Endometrial microvascular endothelial cells (primary cell): ENCODE results near the gene NSD2. TPM values are rescaled to one million over a fixed set of nuclear protein-coding genes. Genes with fewer than 3 reads are reported as not detected.
"Not testable (repeated sequence)": the region's sequence is repeated elsewhere in the genome, so short reads cannot be mapped to it uniquely, and the experiment has no call there.

Experiments
- in situ Hi-C: cut with HindIII; loops from 2 replicates; pipeline ENCODE4 v1.10.0; 2017; ENCODE audit warnings: low sequenced_read_pairs, low pct_unique_long_range_greater_than_20kb; ENCODE audit errors: inconsistent ontology term
- total RNA-seq: library from RNA; depleted of rRNA; stranded (reverse); fragments of >200 nt; gene quantifications from one replicate; pipeline ENCODE4 v1.2.3, GENCODE V29; 2015; ENCODE audit errors: inconsistent ontology term

The NSD2 gene
- 68.2 TPM for total RNA-seq

DNA sequence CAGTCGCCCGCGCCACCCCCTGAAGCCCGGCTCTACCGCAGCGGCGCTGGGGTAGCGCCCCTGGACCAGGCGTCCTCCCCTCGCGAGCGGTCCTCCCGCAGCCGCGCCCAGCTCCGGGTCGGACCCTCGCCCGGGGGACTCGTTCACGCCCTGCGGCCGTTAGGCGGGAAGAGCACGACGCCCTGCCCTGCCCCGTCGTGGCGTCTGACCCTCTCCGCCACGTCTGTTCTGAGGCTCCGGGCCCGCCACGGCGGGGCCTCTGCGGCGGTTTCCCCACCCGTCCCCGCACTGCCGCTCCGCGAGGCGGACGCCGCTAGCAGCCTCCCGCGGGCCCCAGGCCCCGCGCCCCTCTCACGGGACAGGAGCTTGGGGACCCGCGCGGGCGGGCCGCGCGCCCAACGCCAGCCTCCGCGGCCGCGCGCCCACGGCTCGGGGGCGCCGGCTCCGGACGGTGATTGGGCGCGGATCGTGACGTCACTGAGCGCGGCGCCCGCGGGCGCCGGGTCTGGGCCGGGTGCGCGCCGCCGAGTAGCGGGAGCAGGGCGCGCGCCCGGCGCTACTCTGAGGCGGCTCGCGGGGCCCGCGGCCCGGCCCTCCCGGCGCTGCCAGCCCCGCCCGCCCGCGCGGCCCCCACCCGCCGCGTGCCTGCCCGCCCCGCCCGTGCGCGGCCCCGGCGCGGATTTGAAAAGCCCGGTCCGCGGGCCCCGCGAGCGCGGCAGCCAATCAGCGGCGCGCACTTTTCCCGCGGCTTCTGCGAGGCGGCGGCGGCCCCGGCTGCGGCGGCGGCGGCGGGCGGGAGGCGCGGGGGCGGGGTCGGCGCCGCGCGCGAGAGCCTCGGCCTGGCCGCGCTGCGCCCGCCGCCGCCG lies at the start of gene NSD2:
Gene NSD2 (plus strand): TSS at position 816 of the 866 bp plus-strand sequence. CDS start 29,262 bp downstream, outside the sequence.
- in situ Hi-C loops: no loop called here

DNA sequence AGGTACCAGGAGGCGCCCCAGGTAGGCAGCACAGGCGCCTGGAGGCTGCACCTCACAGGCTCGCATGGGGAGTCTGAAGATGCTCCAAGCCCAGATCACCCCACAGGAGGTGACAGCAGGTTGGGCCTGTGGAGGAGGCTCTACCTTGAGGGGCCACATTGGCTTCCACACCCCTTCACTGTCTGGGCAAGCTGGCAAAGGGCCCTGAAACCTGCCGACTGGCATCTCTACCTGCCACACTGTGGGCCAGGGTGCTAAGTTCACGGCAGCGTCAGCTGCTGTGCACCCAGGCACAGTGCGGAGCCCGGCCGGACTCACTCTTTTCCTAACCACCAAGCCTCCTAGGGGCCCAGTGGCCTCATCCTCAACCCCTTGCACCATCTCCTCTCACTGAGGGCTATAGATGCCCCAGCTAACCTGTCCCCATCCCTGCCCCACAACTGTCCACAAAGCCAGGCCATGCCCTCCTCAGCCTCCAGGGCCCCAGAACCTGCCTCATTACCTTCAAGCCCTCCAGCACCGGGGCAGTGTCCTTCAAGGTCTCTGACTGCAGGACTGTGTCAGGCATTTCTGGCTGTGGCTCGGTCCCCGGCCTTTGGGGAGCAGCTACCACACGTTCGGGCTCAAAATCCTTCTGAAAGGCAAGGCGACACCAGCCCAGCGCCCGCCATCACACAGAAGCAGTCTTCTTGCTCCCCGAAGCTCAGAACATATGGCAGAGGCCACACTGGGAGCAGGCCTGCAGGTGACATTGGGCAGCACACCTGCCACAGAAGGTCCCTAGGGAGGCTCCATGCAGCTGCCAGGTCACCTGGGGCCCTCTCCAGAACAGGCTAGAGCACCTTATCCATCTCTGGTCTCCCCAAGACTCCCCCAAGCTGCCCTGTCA lies 49.3 kb upstream of the NSD2 start:
- in situ Hi-C loops: no loop called here

DNA sequence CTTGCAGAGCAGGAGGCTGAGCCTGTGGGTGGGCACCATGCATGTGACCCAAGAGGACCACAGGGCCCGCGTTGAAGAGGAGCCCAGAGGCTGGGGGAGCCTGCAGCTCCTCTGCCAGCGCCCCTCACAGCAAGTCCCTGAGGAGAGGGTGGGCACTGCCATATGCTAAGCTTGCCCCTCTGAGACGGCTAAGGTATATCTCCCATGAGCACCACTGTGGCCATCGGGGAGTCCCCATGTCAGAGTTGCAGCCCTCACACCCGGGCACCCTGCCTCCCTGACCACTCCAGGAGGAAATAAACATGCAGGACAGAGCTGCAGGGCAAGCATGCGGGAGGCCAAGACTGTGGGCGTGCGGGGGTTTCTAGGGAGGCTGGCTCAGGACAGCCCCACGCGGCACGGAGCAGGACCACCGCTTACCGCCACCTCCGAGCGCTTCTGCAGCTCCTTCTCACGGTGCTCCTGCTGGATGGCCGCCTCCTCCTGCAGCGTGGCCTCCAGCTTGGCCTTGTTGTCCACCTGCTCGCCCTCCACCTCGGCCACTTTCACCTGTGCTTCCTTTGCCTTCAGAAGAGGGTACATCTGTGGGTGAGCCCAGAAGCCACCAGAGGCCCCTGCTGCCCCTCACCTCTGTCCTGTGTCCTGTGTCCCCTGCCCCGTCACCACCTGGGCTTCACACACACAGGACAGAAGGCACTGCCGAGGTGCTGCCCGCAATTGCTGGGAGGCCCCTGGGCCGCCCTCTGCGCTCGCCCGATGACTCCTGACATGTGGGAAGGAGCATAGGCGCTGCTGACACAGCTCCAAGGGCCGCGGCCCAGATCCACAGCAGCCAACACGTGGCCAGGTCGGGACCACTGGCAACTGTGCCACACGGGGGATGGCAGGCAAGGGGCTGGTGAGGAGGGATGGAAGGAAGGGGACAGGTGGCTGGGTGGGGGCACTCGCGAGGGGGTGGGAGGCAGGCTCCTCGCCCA lies 48.3 kb upstream of the NSD2 start:
- in situ Hi-C loops: no loop called here

DNA sequence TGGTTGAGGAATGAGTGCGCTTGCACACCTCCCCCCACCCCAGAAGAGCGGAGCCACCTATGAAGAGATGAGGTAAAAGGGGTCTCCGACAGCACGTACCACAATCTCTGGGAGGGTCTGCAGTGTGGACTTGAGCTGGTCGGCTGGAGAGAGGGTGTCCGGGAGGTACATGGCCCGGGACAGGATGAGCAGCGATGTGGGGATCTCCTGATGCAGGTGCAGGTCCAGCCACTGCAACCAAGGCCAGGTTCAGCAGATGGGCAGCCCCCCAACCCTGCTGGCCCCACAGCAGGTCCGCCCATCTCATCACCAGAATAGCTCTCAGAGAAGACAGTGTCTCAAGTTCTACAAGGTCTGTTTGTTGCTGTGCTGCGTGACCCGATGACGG lies 47.7 kb upstream of the NSD2 start:
- in situ Hi-C loops: no loop called here

GRCh38 chr4:1824746-1825145 lies 46.4 kb upstream of the NSD2 start:
- in situ Hi-C loops: no loop called here

- in situ Hi-C loops: no loop called here
Measured at GRCh38 chr4:1825326-1825725, 45.9 kb upstream of the NSD2 start.

DNA sequence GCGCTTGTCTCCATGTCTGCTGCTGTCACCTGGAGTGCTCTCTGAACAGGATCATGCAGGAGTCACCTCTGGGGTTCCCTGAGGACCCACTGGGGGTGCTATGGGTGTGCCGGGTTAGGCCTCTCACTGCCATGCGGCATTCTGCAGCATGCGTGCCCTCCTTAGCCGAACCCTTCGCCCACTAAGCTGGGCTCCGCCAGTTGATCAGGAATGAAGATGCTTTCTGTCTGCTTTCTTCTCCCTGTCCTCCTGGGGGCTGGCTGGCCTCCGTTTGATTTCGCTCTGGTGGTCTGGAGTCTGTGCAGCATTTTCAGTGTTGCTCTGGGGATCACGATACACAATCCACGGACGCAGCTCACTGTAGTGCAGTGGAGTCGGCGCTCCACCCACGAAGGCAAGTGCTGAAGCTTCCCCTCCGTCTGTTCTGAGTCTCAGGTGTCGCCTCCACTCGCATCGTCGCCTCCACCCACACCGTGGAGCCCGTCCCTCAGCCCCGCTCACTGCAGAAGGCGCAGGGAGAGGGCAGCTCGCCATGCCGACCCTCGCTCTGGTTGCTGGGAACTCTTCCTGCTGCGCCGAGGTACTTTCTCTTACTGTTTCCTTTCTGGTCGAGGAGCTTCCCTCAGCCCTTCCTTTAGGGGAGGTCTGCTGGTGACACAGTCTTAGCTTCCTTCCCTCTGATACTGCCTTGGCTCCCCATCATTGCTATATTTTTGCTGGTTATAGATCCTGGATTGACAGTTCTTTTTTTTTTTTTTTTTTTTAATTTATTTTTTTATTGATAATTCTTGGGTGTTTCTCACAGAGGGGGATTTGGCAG lies 44.5 kb upstream of the NSD2 start:
- in situ Hi-C loops: no loop called here

GRCh38 chr4:1830234-1830633 lies 41.0 kb upstream of the NSD2 start:
- in situ Hi-C loops: no loop called here

DNA sequence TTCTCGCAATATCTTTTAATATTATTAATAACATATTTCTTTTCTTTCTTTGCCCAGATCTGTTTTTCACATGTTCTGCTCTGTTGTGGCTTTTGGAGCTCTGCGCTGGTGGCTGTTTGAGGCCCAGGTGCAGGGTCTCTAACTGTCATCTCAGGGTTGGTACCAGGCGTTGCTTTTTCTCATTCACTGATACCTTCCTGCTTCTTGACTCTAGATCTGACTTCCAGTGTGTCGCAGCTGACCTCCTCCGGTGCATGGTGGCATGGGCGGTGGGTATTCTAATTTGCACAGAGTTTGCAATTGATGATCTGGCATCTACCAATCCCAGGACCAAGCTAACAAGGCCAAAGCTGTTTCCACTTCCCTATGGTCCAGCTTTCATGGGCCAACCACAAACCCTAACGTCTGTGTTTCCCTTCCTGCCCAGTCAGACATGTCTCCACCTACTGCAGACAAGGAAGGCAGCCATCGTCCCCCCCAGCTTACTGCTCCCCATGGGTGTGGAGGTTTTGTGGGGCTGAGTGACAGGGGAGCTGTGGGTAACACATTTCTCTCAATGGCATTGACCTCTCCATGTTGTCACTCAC lies 40.5 kb upstream of the NSD2 start:
- in situ Hi-C loops: no loop called here

DNA sequence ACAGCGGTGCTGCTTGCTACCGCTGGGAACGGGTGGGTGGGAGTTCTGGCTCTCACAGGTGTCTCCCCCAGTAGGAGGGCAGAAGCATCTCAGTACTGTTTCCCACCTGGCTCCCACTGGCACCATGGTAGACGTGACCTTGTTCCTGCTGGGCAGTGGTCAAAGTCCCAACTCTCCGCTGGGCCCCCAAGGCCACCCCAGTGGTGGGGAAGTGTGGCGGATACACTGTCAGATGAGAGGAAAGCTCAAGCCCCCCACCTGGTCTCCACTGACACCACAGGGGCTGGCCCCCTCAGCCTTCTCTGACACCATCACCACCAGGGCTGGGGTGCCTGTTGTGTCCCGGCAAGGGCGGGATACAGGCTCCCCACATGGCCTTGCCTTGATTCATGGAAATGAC lies 39.9 kb upstream of the NSD2 start:
- in situ Hi-C loops: no loop called here

GRCh38 chr4:1832690-1833089 lies 38.5 kb upstream of the NSD2 start:
- in situ Hi-C loops: no loop called here

GRCh38 chr4:1833307-1834046 lies 37.7 kb upstream of the NSD2 start:
- in situ Hi-C loops: no loop called here

DNA sequence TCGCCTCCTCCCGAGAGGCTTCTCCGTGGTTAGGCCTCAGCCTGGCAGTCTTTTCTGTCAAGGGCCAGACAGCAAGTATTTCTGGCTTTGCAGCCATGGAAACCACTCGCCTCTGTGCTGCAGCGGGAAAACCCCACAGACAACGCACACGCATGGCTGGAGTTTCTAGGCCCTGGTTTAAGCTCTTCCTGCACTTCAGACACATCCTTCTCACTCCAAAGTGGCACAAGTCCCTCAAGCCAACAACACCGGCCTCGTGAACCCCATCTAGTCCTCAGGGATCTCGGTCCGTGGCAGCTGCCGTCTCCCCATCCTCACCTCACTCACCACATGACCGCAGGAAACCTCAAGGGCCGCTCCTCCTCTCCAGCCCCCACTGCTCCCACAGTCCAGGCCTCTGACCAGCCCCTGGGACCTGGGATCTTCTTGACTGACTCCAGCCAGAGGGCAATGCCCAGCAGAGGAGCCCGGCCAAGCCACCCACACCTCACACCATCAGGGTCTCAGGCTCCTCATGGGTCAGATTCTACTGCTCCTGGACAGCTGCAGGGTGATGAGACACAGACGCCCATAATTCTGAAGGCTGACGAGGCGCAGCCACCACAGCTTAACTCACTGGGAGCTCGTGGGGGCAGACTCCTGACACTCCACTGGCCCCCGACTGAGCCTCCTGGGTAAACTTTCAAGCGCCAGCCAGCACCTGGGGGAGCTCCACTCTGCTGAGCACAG lies 37.0 kb upstream of the NSD2 start:
- in situ Hi-C loops: no loop called here

DNA sequence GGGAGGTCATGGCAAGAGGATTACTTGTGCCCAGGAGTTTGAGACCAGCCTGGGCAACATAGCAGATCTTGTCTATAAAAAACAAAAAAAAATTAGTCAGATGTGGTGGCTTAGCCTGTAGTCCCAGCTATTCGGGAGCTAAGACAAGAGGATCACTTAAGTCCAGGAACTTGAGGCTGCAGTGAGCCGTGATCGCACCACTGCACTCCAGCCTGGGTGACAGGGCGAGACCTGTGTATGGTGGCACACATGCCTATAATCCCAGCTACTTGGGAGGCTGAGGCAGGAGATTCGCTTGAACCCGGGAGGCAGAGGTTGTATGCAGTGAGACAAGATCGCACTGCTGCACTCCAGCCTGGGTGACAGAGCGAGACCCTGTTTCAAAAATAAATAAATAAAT lies 35.4 kb upstream of the NSD2 start:
- in situ Hi-C loops: not testable (repeated sequence)

GRCh38 chr4:1836650-1837049 lies 34.5 kb upstream of the NSD2 start:
- in situ Hi-C loops: no loop called here

- in situ Hi-C loops: no loop called here
Measured at GRCh38 chr4:1837069-1837468, 34.1 kb upstream of the NSD2 start.
